ENCODE data around the gene P3H2.

GRCh38 chr3:189949580-189949979 lies 171.1 kb downstream of the P3H2 start:
- TF ChIP-seq EZH2 (IDR thresholded peaks at IDR 0.05; ENCODE audit: insufficient read depth, poor library complexity, severe bottlenecking) (no peak), EZH2phosphoT487 (IDR thresholded peaks at IDR 0.05; ENCODE audit: insufficient read depth, low read depth) (no peak)
